ENCODE measurements around the gene ARHGAP12. TPM values are rescaled to one million over a fixed set of nuclear protein-coding genes. Genes with fewer than 3 reads are reported as not detected.

The ARHGAP12 gene
- polyA plus RNA-seq, 4 donors: 15.9 to 53.9 (median 32.9) TPM

DNA sequence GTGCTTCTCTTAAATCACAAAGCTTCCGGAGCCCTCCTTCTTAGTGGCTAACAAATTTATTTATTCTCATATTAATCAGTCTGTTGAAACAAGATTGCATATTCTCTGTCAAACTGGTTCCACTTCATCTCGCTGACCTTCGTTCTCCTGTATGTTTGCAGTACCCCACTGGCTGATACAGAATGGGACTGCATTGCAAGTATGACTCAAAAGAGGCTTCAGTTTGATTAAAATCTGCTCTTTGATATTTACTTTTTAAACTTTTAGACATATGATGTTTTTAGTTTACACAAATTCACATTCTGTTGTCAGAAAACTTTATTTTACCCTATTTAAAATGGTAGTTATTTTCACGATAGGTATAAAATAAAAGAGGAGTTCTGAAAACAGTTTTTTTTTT is 14.3 kb upstream of the ARHGAP12 start:
- H3K27ac ChIP-seq (ENCODE audit: low read depth in 1 of 3, low read length in 2 of 3): peak overlapping the region in 2 of 3 donors; percentile 38 to 81
- 14 to 66% (median 28%) methylated on average over 4 of the region's 4 CpGs for WGBS, 3 donors

DNA sequence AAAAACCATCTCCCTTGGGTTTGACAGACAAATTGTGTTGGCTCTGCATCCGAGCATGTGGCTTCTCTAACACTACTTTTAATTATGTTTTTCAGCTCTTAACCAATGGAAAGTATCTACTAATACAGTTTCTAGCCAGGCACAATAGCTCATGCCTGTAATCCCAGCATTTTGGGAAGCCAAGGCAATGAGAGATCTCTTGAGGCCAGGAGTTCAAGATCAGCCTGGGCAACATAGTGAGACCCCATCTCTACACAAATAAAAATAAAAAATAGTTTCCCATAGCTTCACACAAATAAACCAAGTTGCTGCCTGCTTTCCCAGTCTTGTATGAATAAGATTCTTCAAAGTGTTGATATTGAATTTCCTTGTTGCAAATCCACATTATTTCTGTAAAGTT is 13.8 kb upstream of the ARHGAP12 start:
- FAIRE-seq (no peak), DNase-seq (no peak)
- 61 to 76% (median 76%) methylated on average over 1 of the region's 1 CpG for WGBS, 3 donors
- peaks cover 0 to 28% (median 11%) of the 10 kb centered on the region in 3 donors for H3K4me1 ChIP-seq (ENCODE audit: control insufficient read depth in 3 of 3, insufficient read depth in 2 of 3, low read depth in 1 of 3, low read length in 2 of 3)
- H3K27me3 ChIP-seq (ENCODE audit: control insufficient read depth in 3 of 3, insufficient read depth in 3 of 3, low read length in 3 of 3): no peaks in the 10 kb centered on the region
- no peaks in the 10 kb centered on the region for H3K9me3 ChIP-seq (ENCODE audit: control insufficient read depth in 2 of 2, insufficient read depth in 1 of 2, low read depth in 1 of 2, low read length in 1 of 2)
- peak overlapping the region in 2 of 3 donors; percentile 38 to 76 for H3K27ac ChIP-seq (ENCODE audit: low read depth in 1 of 3, low read length in 2 of 3)
- no peaks in the 10 kb centered on the region for H3K36me3 ChIP-seq (ENCODE audit: control insufficient read depth in 3 of 3, insufficient read depth in 2 of 3, low read depth in 1 of 3, low read length in 3 of 3)
- no peak overlapping the region for H3K4me3 ChIP-seq (ENCODE audit: low read depth in 1 of 3, low read length in 3 of 3)

More for the DNA sequence above, 14.3 kb upstream of the ARHGAP12 start:
- H3K9me3 ChIP-seq (ENCODE audit: control insufficient read depth in 2 of 2, insufficient read depth in 1 of 2, low read depth in 1 of 2, low read length in 1 of 2): no peaks in the 10 kb centered on the region
- no peaks in the 10 kb centered on the region for H3K27me3 ChIP-seq (ENCODE audit: control insufficient read depth in 3 of 3, insufficient read depth in 3 of 3, low read length in 3 of 3)
- peak; percentile 89 to 93 for DNase-seq
- H3K4me3 ChIP-seq (ENCODE audit: low read depth in 1 of 3, low read length in 3 of 3): no peak overlapping the region
- H3K36me3 ChIP-seq (ENCODE audit: control insufficient read depth in 3 of 3, insufficient read depth in 2 of 3, low read depth in 1 of 3, low read length in 3 of 3): no peaks in the 10 kb centered on the region
- peak; percentile 36 for FAIRE-seq
- peaks cover 0 to 30% (median 11%) of the 10 kb centered on the region in 3 donors for H3K4me1 ChIP-seq (ENCODE audit: control insufficient read depth in 3 of 3, insufficient read depth in 2 of 3, low read depth in 1 of 3, low read length in 2 of 3)

DNA sequence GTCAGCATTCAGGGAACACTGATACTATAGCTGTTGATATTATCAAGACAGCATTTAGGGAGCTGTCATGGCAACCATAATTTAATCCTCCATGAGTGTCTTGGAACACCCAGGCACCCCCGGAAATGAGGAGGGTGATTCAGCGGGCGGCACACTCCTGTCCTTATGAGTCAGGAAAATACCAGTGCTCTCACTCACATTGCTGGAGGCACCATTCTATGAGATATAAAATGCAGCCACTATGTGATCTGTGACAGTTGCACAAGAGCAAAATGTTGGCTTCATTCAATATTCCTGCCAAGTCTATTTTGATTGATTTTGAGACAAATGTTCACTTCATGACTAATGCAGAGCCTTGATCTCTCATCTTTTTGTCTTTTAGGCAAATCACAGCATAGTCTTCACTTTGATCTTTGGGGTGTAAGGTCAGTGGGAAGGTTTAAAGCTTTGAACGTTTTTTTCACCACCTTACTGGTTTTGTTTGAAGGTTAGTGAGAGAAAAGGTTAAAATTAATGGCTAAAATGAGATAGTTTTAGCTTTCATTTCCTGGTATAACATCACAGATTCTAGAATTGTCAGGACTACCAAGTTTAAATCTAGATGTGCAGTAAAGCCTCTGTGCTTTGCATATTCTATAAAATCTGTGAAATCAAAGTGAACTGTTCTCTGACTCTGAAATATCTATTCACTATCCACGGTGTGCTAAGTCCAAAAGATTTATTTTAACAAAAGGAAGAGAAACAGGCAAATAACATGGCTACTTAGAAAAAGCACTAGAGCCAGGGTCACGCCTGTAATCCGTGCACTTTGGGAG is 12.4 kb upstream of the ARHGAP12 start:
- no peaks in the 10 kb centered on the region for H3K36me3 ChIP-seq (ENCODE audit: control insufficient read depth in 3 of 3, insufficient read depth in 2 of 3, low read depth in 1 of 3, low read length in 3 of 3)
- no peaks in the 10 kb centered on the region for H3K27me3 ChIP-seq (ENCODE audit: control insufficient read depth in 3 of 3, insufficient read depth in 3 of 3, low read length in 3 of 3)
- FAIRE-seq (no peak), DNase-seq (peak; percentile 58 to 68)
- peaks cover 0 to 36% (median 11%) of the 10 kb centered on the region in 3 donors for H3K4me1 ChIP-seq (ENCODE audit: control insufficient read depth in 3 of 3, insufficient read depth in 2 of 3, low read depth in 1 of 3, low read length in 2 of 3)
- WGBS, 3 donors: 37 to 54% (median 47%) methylated on average over 7 of the region's 7 CpGs
- no peaks in the 10 kb centered on the region for H3K9me3 ChIP-seq (ENCODE audit: control insufficient read depth in 2 of 2, insufficient read depth in 1 of 2, low read depth in 1 of 2, low read length in 1 of 2)
- peak overlapping the region in 1 of 3 donors; percentile 23 for H3K27ac ChIP-seq (ENCODE audit: low read depth in 1 of 3, low read length in 2 of 3)
- H3K4me3 ChIP-seq (ENCODE audit: low read depth in 1 of 3, low read length in 3 of 3): no peak overlapping the region

DNA sequence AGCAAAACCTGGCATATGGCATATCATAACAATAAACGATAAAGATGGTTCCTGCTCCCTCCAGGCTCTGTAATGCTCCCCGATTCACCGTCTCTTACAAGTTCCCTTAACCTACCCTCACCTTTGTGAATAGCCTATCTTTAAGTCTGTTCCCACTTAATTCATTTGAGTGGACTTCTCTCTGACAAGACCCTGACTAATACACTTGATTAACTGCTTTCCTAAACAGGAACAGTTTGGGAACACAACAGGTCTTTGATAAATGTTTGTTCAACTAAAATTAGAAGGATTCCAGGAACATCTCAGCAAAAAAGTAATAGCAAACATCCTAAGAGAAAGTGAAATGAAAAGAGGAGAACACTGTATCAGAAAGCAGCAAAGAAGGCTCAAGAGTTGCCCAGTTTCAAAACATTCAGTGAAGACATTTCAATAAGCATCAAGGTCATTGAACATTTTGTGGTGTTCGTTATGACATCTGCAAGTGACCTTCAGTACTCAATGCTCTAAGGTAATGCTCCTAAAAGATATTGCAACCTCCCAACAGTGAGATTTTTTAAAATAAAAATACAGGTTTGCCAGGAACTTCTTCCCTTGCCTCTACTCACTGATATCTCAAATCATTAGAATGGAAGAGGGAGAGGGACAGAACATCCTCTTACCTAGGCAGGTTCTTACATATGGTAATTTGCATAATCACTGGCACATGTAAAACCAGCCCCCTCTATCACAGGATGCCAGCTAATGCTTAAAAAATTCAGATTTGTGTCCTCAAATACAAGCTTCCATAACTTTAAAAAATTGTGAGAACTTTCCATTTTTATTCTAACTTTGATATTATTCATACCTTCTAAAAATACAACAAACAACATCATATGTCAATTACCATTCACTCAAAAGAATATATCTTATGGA is 11.4 kb upstream of the ARHGAP12 start:
- Histone ChIP-seq H3K36me3 (ENCODE audit: control insufficient read depth in 3 of 3, insufficient read depth in 2 of 3, low read depth in 1 of 3, low read length in 3 of 3) (no peaks in the 10 kb centered on the region), H3K27ac (ENCODE audit: low read depth in 1 of 3, low read length in 2 of 3) (no peak overlapping the region), H3K9me3 (ENCODE audit: control insufficient read depth in 2 of 2, insufficient read depth in 1 of 2, low read depth in 1 of 2, low read length in 1 of 2) (no peaks in the 10 kb centered on the region), H3K27me3 (ENCODE audit: control insufficient read depth in 3 of 3, insufficient read depth in 3 of 3, low read length in 3 of 3) (no peaks in the 10 kb centered on the region), H3K4me1 (ENCODE audit: control insufficient read depth in 3 of 3, insufficient read depth in 2 of 3, low read depth in 1 of 3, low read length in 2 of 3) (peaks cover 0 to 36% (median 11%) of the 10 kb centered on the region in 3 donors), H3K4me3 (ENCODE audit: low read depth in 1 of 3, low read length in 3 of 3) (no peak overlapping the region)
- 88 to 89% (median 88%) methylated on average over 4 of the region's 4 CpGs for WGBS, 3 donors
- no peak for DNase-seq
- FAIRE-seq: no peak

DNA sequence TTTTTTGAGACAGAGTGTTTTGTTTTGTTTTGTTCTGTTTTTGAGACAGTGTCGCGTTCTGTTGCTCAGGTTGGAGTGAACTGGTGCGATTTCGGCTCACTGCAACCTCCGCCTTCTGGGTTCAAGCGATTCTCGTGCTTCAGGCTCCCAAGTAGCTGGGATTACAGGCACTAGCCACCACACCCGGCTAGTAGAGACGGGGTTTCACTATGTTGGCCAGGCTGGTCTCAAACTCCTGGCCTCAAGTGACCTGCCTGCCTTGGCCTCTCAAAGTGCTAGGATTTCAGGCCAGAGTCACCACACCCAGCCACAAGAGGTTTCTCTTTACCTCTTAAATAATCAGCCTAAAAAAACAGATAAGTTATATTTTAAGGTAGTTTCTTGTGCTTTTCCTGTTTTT is 8.7 kb upstream of the ARHGAP12 start:
- Histone ChIP-seq H3K27me3 (ENCODE audit: control insufficient read depth in 3 of 3, insufficient read depth in 3 of 3, low read length in 3 of 3) (no peaks in the 10 kb centered on the region), H3K36me3 (ENCODE audit: control insufficient read depth in 3 of 3, insufficient read depth in 2 of 3, low read depth in 1 of 3, low read length in 3 of 3) (no peaks in the 10 kb centered on the region), H3K9me3 (ENCODE audit: control insufficient read depth in 2 of 2, insufficient read depth in 1 of 2, low read depth in 1 of 2, low read length in 1 of 2) (no peaks in the 10 kb centered on the region), H3K4me1 (ENCODE audit: control insufficient read depth in 3 of 3, insufficient read depth in 2 of 3, low read depth in 1 of 3, low read length in 2 of 3) (peaks cover 0 to 21% (median 5%) of the 10 kb centered on the region in 3 donors), H3K27ac (ENCODE audit: low read depth in 1 of 3, low read length in 2 of 3) (peak overlapping the region in 1 of 3 donors; percentile 14), H3K4me3 (ENCODE audit: low read depth in 1 of 3, low read length in 3 of 3) (no peak overlapping the region)
- WGBS, 3 donors: 75 to 83% (median 80%) methylated on average over 9 of the region's 9 CpGs
- no peak for FAIRE-seq
- no peak for DNase-seq

DNA sequence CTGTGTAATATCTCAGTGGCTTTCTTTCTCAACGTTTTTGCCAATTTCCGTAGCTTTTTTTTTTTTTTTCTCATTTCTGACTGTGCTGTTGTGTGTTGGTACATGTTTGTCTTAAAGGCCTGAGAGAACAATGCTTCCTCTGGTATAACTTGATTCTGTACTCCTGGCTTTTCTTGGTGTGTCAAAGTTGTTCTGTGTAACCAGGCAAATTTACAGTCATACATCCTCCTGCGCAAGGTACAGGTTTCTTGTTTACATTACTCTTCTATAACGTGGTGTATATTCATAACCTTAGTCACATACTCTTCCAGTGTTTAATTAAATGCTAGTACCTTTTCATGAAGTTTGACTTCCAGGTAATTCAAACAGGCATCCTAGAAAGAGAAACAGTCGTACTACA is 8.3 kb upstream of the ARHGAP12 start:
- no peak overlapping the region for H3K4me3 ChIP-seq (ENCODE audit: low read depth in 1 of 3, low read length in 3 of 3)
- 42 to 56% (median 47%) methylated on average over 5 of the region's 5 CpGs for WGBS, 3 donors
- H3K27ac ChIP-seq (ENCODE audit: low read depth in 1 of 3, low read length in 2 of 3): peak overlapping the region in 1 of 3 donors; percentile 32
- no peaks in the 10 kb centered on the region for H3K9me3 ChIP-seq (ENCODE audit: control insufficient read depth in 2 of 2, insufficient read depth in 1 of 2, low read depth in 1 of 2, low read length in 1 of 2)
- peaks cover 0 to 19% (median 5%) of the 10 kb centered on the region in 3 donors for H3K4me1 ChIP-seq (ENCODE audit: control insufficient read depth in 3 of 3, insufficient read depth in 2 of 3, low read depth in 1 of 3, low read length in 2 of 3)
- FAIRE-seq (no peak), DNase-seq (peak; percentile 53 to 59)
- no peaks in the 10 kb centered on the region for H3K27me3 ChIP-seq (ENCODE audit: control insufficient read depth in 3 of 3, insufficient read depth in 3 of 3, low read length in 3 of 3)
- no peaks in the 10 kb centered on the region for H3K36me3 ChIP-seq (ENCODE audit: control insufficient read depth in 3 of 3, insufficient read depth in 2 of 3, low read depth in 1 of 3, low read length in 3 of 3)

DNA sequence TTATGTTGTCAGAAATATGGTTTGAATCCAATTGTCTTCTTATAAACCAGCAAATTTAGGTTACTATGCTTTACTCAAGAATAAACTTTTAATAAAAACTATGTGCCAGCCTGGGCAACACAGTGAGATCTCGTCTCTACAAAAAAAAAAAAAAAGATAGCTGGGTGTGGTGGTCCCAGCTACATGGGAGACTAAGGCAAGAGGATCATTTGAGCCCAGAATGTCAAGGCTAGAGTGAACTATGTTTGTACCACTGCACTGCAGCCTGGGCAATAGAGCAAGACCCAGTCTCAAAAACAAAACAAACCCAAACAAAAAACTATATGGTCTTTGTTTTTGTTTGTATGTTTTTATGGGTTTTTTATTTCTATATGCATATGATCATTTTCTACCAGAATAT is 7.5 kb upstream of the ARHGAP12 start:
- Histone ChIP-seq H3K27ac (ENCODE audit: low read depth in 1 of 3, low read length in 2 of 3) (no peak overlapping the region), H3K36me3 (ENCODE audit: control insufficient read depth in 3 of 3, insufficient read depth in 2 of 3, low read depth in 1 of 3, low read length in 3 of 3) (no peaks in the 10 kb centered on the region), H3K9me3 (ENCODE audit: control insufficient read depth in 2 of 2, insufficient read depth in 1 of 2, low read depth in 1 of 2, low read length in 1 of 2) (no peaks in the 10 kb centered on the region), H3K4me1 (ENCODE audit: control insufficient read depth in 3 of 3, insufficient read depth in 2 of 3, low read depth in 1 of 3, low read length in 2 of 3) (peaks cover 0 to 13% (median 4%) of the 10 kb centered on the region in 3 donors), H3K27me3 (ENCODE audit: control insufficient read depth in 3 of 3, insufficient read depth in 3 of 3, low read length in 3 of 3) (no peaks in the 10 kb centered on the region), H3K4me3 (ENCODE audit: low read depth in 1 of 3, low read length in 3 of 3) (no peak overlapping the region)
- FAIRE-seq: no peak
- no peak for DNase-seq
- WGBS, 3 donors: 84 to 100% (median 98%) methylated on average over 1 of the region's 1 CpG

DNA sequence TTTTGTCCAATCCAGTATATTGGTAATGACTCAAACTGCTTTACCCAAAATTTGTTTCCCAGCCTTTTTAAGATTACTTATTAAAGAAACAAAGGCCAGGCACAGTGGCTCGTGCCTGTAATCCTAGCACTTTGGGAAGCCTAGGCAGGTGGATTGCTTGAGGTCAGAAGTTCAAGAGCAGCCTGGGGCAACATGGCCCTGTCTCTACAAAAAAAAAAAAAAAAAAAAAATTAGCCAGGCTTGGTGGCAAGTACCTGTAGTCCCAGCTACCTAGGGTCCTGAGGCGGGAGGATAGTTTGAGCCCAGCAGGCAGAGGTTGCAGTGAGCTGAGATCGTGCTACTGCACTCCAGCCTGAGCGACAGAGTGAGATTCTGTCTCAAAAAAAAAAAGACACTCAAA is 7.0 kb upstream of the ARHGAP12 start:
- WGBS, 3 donors: 81 to 89% (median 89%) methylated on average over 4 of the region's 4 CpGs
- Histone ChIP-seq H3K4me1 (ENCODE audit: control insufficient read depth in 3 of 3, insufficient read depth in 2 of 3, low read depth in 1 of 3, low read length in 2 of 3) (peaks cover 0 to 10% (median 2%) of the 10 kb centered on the region in 3 donors), H3K4me3 (ENCODE audit: low read depth in 1 of 3, low read length in 3 of 3) (no peak overlapping the region), H3K9me3 (ENCODE audit: control insufficient read depth in 2 of 2, insufficient read depth in 1 of 2, low read depth in 1 of 2, low read length in 1 of 2) (no peaks in the 10 kb centered on the region), H3K36me3 (ENCODE audit: control insufficient read depth in 3 of 3, insufficient read depth in 2 of 3, low read depth in 1 of 3, low read length in 3 of 3) (no peaks in the 10 kb centered on the region), H3K27ac (ENCODE audit: low read depth in 1 of 3, low read length in 2 of 3) (no peak overlapping the region), H3K27me3 (ENCODE audit: control insufficient read depth in 3 of 3, insufficient read depth in 3 of 3, low read length in 3 of 3) (no peaks in the 10 kb centered on the region)
- no peak for DNase-seq
- no peak for FAIRE-seq

Measured in small intestine (tissue), 7 donors.